ENCODE results near the gene TLNRD1. TPM values are rescaled to one million over a fixed set of nuclear protein-coding genes. Genes with fewer than 3 reads are reported as not detected.

Gene TLNRD1
- 3.9 and 4.6 TPM in 2 replicates for total RNA-seq

GRCh38 chr15:81000624-81001151, at the start of gene TLNRD1:
Gene TLNRD1, plus strand, starts transcription at chr15:81000923. Its CDS starts 1,349 bp downstream, at chr15:81002272.

DNA sequence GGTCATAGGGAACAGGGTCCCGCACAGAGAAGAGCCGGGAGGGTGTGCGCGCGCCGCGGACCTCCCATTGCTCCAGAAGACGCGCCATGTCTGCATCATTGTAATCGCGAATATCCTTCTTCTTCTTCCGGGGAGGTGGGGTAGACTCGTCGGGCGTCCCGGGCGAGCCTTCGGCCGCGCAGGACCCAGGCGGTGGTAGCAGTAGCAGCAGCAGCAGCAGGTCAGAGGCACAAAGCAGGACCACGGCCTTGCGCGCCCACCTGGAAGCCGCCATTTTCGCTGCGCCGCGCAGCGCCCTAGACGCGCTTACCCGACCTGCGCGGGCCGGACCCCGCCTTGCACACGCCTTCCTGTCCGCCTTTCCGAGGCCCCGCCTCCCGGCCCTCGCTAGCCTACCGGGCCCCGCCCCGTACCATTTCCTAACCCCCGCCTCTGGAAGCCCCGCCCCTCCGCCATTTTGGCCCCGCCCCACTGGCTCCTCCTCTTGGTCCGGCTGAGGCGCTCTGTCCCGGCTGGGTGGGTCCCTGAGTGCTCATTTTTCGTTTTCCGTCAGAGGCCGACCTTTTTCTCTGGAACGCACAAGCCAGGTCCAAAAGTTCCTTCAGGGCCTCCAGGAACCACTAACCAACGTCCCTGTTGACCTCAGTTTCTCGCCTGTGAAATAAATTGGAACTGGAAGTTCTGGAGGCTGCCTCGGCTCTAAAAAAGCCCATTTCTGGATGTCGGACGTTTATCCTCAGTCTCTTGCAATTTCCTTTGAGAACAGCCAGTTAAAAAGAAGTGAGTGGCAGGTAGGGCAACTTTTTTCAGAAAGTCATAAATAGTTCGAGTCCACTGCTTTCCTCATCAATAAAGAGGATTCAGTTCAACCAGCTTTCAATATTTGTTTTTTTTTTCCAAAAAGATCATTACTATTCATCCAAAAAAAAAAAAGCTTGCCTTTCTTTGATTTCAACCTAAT, 10.9 kb upstream of the TLNRD1 start, which contains the start of gene MESD:
Gene MESD, minus strand, starts transcription at position 302 of the 961 bp plus-strand sequence. Its CDS starts 28 bp downstream, at position 274.

Other genes with a start within 250 kb of the TLNRD1 start
- 600 and 802 TPM in 2 replicates for gene CEMIP, start 221.6 kb upstream of the TLNRD1 start, total RNA-seq
- gene MESD, start 11.1 kb upstream of the TLNRD1 start, total RNA-seq = 18.5 and 18.9 TPM in 2 replicates
- not detected in 2 replicates for gene CFAP161, start 133.3 kb downstream of the TLNRD1 start, total RNA-seq
- 0.37 and 0.40 TPM in 2 replicates for gene IL16, start 196.0 kb downstream of the TLNRD1 start, total RNA-seq

Data from aortic smooth muscle cell (primary cell).